Activated CD8-positive, alpha-beta memory T cell treated with anti-CD3 and anti-CD28 coated beads, Interleukin-2, amount 50 U/mL, for 4 hours (primary cell): ENCODE data around the gene NUCB1.

Experiments used
- DNase-seq: peaks from one replicate; pipeline ENCODE4 v3.0.0-alpha.2; 2020

The NUCB1 gene

DNA sequence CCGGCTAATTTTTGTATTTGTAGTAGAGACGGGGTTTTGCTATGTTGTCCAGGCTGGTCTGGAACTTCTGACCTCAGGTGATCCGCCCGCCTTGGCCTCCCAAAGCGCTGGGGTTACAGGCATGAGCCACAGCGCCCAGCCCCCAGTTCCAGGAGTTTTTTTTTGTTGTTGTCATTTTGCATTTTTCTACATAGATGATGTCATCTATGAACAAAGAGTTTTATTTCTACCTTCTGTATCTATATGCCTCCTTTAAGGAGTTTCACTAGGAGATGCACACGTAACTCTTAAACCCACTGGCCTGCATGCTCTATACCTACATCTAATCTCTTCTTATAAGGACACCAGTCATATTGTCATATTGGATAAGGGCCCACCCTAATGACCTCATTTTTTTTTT, 38.1 kb downstream of the NUCB1 start:
- no peak for DNase-seq

DNA sequence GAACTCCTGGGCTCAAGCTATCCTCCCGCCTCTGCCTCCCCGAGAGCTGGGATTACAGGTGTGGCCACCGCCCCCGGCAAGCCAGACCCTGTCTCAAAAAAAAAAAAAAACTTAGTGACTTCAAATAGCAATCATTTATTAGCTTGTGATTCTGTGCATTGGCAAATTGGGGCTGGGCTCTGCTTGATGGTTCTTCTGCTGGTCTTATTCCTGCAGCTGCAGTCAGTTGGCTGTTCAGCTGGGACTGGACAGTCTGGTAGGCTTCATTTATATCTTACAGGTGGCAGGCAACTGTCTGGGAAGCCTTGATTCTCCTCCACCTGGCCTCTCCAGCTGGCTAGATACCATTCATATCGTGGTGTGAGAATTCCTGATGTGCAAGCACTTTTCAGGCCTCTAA, 40.8 kb downstream of the NUCB1 start:
- DNase-seq = no peak

DNA sequence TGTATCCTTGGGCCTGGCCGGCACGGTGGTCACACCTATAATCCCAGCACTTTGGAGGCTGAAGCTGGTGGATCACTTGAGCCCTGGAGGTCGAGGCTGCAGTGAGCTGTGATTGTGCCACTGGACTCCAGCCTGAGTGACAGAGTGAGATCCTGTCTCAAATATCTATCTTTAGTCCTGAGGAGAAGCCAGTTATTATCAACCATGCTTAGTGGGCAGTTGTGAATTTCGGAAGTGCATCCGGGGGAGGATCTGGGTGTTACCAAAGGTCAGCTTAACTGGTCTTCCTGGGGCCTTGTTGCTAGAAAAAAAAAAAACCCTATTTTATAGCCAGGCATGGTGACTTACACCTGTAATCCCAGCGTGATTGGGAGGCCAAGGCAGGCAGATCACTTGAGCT, 43.0 kb downstream of the NUCB1 start:
- DNase-seq = no peak

DNA sequence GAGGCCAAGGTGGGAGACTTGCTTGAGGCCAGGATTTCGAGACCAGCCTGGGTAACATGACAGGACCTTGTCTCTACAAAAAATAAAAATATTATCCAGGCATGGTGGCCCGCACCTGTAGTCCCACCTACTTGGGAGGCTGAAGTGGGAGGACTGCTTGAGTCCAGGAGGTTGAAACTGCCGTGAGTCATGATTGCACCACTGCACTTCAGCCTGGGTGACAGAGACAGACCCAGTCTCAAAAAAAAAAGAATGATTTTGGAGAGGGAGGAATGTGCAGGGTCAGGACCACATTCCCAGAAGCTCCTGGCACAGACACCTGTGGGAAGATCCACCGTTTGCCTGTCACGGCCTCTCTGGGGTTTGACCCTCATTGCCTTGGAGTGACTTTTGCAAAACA, 45.3 kb downstream of the NUCB1 start:
- DNase-seq = no peak

DNA sequence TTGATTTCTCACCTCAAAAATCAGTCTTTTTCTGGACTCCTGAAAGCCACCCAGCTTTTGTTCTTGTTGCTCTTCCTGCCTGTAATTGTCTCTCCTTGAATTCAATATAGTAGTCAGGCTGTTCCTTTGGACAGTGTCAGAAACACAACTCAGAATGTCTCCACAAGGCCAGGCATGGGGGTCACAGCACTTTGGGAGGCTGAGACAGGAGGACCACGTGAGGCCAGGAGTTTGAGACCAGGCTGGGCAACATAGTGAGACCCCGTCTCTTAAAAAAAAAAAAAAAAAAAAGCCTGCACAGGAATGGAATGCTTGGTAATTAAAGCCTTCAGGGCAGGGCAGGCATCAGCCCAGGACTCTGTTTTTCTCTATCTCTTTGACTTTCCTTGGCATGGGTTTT, 45.7 kb downstream of the NUCB1 start:
- DNase-seq = no peak

DNA sequence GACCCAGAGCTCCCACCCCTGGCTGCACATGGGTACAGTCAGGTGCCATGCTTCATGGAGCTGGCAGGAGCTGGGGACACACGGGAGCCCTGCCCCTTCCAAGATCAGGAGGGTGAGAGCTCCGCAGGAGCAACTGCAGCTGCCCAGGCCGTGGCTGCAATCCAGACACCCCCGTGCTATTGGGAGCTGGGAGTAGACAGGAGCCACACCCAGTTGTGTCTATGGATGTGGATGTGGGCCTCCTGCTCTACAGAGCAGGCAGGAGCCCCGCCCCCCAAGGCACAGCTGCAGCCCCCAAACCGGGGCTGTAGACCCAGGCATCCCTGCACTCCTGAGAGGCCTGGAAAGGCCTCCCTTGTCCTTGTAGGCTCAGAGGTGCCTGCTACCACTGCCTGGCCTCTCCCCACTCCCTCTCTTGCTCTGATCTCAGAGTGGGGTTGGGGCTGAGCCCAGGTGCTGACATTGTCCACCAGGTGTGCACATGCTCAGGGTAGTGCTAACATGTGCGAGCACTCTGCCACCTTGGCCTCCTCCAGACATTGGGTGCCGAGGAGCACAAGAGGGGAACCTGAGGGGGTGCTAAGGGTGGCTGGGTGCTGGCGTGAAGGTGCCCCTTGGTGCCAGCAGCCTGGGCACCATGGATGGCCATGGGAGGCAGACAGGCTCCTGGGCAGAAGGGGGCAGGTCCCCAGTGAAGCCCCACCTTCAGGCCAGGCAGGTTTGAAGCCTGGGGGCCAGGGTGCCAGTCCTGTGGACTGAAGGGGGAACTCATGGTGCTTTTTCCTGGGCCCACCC, 46.5 kb downstream of the NUCB1 start:
- no peak for DNase-seq

DNA sequence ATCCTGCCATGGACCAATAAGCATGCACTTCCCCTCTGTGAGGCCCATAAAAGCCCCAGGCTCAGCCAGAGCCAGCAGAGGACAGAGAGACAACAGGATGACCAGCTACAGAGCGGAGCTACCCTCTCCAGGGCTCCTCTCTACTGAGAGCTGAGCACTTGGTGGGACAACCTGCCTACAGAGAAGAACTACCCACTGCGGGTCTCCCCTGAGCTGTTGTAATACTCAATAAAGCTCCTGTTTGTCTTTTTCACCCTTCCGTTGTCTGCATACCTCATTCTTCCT, 47.1 kb downstream of the NUCB1 start:
- DNase-seq = no peak

DNA sequence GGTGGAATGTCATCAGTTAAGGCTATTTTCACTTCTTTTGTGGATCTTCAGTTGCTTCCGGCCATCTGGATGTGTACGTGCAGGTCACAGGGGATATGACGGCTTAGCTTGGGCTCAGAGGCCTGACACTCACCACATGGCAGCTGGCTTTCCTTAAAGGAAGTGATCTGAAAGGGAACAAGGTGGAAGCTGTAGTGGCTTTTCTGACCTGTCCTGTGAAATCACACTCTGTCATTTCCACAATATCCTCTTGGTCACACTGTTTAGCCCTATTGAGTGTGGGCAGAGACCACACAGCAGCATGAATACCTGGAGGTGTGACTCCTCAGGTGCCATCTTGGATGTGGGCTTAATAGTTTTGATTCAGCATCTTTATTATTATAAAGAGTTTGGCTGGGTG, 50.0 kb downstream of the NUCB1 start:
- DNase-seq = no peak

DNA sequence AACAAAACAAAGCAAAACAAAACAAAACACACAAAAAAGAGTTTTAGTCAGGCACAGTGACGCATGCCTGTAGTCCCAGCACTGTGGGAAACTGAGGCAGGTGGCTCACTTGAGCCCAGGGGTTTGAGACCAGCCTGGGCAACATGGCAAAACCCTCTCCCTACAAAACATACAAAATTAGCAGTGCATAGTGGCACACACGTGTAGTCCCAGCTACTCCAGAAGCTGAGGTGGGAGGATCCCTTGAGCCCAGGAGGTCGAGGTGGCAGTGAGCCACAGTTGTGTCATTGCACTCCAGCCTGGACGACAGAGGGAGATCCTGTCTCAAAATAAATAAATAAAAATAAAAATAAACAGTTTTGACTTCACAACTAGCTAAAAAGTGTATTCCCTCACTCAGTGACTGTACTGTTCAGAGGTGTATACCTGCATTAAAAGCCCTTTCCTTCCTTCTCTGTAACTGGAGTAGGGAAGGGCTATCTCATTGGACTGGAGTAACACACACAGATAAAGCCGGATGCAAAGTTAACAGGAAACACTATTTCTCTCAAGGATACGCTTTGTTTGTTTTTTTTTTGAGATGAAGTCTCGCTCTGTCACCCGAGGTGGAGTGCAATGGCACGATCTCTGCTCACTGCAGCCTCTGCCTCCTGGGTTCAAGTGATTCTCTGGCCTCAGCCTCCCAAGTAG, 50.9 kb downstream of the NUCB1 start:
- no peak for DNase-seq

DNA sequence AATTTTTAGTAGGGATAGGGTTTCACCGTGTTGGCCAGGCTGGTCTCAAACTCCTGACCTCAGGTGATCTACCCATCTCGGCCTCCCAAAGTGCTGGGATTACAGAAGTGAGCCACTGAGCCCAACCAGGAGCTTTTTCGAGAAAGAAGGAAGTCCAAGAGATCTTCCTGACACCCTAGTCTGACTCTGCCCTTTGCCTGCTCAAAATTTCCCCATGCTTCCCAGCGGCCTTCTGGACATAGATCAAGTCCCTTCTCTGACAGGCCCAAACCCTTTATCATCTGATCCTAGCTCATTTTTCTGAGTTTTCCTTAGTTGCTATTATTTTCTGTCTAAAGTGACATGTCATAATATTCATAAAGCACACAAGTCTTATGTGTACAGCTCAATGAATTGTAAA, 53.0 kb downstream of the NUCB1 start:
- DNase-seq = no peak

DNA sequence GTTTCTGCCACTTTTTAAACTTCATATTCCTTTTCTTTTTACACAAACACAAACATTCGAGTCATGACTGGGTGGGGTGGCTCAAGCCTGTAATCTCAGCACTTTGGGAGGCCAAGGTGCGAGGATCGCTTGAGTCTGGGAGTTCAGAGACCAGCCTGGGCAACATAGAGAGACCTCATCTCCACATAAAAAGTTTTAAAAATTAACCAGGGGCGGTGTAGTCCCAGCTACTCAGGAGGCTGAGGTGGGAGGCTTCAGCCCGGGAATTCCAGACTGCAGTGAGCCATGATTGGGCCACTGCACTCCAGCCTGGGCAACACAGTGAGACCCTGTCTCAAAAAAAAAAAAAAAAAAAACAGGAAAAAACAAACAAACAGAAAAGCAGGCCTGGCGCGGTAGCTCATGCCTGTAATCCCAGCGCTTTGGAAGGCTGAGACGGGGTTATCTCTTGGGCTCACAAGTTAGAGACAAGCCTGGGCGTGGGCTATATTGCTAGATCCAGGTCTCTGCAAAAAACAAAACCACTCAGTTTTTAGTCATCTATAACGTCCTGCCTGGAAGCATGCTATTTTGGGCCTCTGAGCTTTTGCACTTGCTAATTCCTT, 54.0 kb downstream of the NUCB1 start:
- no peak for DNase-seq

DNA sequence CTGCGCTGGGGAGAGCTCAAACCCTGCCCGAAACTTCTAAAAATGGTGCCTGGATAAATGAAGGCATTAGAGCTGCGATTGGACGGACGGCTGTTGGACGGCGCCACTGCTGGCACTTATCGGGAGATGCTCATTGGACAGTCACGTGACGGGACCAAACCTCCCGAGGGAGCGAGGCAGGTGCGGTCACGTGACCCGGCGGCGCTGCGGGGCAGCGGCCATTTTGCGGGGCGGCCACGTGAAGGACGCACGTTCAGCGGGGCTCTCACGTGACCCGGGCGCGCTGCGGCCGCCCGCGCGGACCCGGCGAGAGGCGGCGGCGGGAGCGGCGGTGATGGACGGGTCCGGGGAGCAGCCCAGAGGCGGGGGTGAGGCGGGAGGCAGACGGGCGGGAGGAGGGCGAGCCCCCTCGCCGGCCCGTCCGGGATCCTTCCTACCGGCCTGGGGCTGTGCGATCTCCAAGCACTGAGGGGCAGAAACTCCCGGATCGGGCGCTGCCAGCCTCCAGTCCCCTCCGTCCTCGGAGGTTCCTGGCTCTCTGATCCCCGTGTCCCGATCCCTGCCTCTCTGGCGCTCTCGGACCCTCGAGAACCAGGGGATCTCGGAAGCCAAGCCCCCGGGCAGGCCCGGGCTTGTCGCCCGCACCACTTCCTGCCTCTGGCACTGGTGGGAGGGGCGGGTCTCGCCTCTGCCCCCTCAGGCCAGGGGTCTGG, 54.6 kb downstream of the NUCB1 start, which contains the start of gene BAX:
Gene BAX (plus strand): TSS at position 281 of the 713 bp plus-strand sequence. CDS start 54 bp downstream, at position 335.
- peak; percentile 89 for DNase-seq

DNA sequence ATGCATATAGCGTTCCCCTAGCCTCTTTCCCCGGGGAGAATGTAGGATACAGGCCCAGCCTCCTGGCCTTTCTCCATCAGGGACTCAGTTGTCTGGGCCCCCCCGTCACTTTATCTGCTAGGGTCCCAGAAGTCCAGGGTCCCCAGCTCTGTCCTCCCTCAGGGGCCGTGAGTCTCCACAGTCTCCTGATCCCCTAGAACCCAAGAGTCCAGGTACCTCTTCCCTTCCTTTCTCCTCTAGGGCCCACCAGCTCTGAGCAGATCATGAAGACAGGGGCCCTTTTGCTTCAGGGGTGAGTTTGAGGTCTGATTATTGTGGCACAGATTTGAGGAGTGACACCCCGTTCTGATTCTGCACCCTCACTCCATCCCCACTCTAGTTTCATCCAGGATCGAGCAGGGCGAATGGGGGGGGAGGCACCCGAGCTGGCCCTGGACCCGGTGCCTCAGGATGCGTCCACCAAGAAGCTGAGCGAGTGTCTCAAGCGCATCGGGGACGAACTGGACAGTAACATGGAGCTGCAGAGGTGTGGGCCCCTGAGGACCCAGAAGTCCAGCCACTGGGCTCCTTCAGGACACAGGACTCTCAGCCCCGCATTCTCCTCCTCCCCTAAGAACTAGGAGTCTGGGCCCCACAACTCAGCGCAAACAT, 55.3 kb downstream of the NUCB1 start:
- no peak for DNase-seq

DNA sequence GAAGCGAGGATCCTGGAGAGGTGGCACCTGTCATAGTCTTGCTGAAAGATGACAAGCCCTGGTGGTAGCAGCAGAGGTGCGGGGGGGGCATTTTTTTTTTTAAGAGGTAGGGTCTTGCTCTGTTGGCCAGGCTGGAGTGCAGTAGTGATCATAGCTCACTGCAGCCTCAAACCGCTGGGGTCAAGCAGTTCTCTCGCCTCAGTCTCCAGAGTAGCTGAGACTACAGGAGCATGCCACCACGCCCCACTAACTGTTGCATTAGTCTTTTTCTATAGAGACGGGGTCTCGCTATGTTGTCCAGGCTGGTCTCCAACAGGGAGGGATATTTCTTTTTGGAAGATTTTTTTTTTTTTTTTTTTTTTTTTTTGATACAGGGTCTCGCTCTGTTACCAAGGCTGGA, 57.9 kb downstream of the NUCB1 start:
- no peak for DNase-seq

DNA sequence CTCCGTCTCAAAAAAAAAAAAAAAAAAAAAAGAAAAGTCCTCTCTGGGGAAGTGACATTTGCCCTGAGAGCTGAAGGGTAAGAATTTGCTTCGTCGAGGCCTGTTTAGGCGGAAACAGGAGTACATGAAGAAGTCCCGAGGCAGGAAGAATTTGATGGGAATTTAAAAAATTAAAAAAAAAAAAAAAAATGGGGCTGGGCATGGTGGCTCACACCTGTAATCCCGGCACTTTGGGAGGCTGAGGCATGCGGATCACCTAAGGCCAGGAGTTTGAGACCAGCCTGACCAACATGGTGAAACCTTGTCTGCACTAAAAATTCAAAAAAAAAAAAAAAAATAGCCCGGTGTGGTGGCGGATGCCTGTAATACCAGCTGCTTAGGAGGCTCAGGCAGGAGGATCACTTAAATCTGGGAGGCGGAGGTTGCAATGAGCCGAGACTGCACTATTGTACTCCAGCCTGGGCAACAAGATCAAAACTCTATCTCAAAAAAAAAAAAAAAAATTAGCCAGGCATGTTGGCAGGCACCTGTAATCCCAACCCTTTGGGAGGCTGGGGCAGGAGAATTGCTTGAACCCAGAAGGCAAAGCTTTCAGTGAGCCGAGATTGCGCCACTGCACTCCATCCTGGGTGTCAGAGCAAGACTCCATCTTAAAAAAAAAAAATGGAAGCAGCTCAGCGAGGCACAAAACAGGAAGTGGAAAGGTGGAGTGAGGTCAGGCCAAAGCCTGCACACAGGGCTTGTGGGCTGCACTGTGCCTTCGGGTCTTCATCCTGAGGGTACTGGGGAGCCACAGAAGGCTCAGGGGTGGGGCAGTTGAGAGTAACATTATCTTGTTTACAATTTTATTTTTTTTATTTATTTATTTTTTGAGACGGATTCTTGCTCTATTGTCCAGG, 59.5 kb downstream of the NUCB1 start:
- no peak for DNase-seq

DNA sequence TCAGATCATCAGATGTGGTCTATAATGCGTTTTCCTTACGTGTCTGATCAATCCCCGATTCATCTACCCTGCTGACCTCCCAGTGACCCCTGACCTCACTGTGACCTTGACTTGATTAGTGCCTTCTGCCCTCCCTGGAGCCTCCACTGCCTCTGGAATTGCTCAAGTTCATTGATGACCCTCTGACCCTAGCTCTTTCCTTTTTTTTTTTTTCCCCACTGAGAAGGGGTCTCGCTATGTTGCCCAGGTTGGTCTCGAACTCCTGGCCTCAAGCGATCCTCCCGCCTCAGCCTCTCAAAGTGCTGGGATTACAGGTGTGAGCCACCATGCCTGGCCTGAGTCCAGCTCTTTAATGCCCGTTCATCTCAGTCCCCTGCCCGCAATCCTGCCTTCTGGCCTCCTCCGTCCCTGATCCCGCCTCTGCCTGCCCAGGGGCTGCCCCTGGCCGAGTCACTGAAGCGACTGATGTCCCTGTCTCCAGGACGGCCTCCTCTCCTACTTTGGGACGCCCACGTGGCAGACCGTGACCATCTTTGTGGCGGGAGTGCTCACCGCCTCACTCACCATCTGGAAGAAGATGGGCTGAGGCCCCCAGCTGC, 61.0 kb downstream of the NUCB1 start:
- DNase-seq = no peak

DNA sequence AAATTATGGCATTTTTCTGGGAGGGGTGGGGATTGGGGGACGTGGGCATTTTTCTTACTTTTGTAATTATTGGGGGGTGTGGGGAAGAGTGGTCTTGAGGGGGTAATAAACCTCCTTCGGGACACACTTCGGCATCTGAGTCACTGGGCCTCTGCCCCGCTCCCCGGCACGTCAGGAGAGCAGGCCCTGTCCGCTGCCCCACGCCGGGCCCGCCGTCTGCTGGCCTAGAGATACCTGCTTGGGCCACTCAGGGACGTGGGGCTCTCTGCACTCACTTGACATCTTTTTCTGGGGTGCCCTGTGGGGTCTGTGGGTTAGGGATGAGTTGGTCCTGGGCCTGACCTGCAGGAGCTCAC, 61.5 kb downstream of the NUCB1 start:
- no peak for DNase-seq

DNA sequence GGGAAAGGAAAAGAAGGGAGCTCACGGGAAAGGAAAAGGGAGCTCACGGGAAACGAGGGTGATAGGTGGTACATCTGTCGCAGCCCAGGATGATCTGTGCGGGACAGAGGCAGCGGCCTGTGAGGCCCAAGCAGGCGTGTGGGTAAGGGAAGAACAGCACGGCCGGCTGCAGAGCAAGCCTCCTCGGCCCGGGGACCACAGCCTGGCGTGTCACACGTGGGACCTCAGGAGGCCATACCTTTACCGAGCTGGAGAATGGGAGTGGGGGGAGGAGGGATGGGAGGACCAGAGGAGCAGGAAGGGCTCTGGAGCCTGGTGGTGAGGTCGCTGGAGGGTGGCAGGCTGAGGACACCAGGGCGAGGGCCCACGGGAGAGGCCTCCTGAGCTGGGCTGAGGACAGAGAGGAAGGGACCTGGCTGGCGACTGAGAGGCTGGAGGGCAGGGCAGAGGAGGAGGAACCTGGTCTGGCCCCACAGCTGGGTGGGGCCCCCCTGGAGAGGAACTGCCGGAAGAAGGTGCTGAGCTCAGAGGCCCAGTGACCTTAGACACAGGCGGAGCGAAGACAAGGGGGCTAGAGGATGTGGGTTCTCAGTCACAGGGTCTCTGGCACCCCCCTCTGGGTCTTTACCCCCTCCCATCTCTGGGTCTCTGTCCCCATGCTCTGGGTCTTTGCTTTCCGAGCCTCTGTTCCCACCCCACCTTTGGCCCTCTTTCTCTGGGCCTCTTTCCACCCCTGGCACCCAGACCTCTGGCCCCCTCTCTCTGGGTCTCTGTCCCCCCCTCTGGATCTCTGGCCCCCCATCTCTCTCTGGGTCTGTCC, 62.1 kb downstream of the NUCB1 start:
- DNase-seq = peak; percentile 39

DNA sequence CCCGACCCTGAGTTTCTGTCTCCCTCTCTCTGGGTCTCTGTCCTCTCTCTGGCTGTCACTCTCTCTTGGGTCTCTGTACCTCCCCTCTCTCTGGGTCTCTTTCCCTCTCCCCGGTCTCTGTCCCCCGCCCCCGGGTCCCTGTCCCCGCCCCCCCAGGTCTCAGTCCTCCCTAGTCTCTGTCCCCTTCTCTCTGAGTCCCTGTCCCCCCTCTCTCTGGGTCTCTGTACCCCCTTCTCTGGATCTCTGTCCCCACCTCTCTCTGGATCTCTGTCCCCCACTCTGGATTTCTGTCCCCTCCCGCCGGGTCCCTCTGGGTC, 62.7 kb downstream of the NUCB1 start:
- no peak for DNase-seq

DNA sequence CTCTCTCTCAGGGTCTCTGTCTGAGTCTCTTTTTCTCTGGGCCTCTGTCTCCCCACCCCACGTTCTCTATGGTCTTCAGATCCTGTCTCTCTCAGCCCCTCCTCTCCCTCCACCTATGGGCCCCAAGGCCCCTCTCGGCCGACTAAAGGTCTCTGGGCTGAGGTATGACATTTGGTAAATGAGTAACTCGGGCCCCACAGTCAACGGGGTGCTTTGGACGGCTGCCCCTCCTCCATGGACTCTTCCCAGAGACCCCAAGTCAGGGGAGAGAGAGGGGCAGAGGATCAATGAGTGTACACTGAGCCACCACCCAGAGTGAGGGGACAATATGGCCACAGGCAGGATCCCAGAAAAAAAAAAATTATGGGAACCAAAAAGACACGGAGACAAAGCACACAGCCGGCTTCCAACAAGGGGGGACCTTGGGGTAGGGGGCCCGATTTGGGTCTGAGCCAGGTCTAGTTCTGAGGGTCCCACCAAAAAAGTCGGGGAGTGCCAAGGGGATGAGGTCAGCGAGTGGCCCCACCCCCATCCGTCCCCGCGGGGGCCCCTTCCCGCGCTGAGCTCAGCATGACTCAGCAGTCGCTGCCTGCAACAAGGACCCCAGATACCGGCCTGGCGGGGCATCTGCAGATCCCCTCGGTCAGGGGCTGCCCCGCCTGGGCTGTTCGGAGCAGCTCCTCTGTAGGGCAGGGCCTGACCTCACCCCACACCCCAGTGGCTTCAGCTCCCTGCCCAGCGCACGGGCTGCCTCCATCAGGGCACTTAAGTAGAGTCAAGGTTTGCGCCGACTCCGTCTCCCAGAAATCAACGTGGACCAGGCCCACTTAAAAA, 63.5 kb downstream of the NUCB1 start:
- DNase-seq = peak; percentile 70
